Astrocyte of the spinal cord (primary cell): Measurements from ENCODE around the gene ACAP3.

Experiments used
- DNase-seq: peaks from one replicate; pipeline ENCODE4 v3.0.0; 2011; ENCODE audit warnings: low read depth, low spot score
- H3K4me3 ChIP-seq: 2 replicates; pipeline ENCODE4 v1.5.1; 2011; ENCODE audit warnings: low read depth, mild to moderate bottlenecking, low read length, moderate library complexity
- CTCF ChIP-seq: IDR thresholded peaks from 2 replicates; pipeline ENCODE4 v1.5.1; 2012; ENCODE audit warnings: low read depth, mild to moderate bottlenecking, low read length, inconsistent platforms
- in situ Hi-C: cut with HindIII; loops from 2 replicates; pipeline ENCODE4 v1.10.0; 2017; ENCODE audit warnings: low sequenced_read_pairs

Gene ACAP3

GRCh38 chr1:1324524-1325287 lies 17.0 kb upstream of the ACAP3 start, which contains the start of the genes CPTP and INTS11:
Gene CPTP (plus strand): TSS chr1:1324802. CDS start chr1:1326911, 2,109 bp downstream.
Gene INTS11 (minus strand): TSS chr1:1324660. CDS start chr1:1324608, 52 bp downstream.
- peak within 1 kb of the TSS; percentile 76 for H3K4me3 ChIP-seq
- no peak for TF ChIP-seq CTCF
- DNase-seq = peak; percentile 85
- in situ Hi-C loops = no loop called here

GRCh38 chr1:1324084-1324523 lies 16.4 kb upstream of the ACAP3 start:
- peak overlapping the region; percentile 76 for H3K4me3 ChIP-seq
- in situ Hi-C loops = no loop called here
- no peak for DNase-seq
- no peak for TF ChIP-seq CTCF

- no peak for DNase-seq
- no peak for TF ChIP-seq CTCF
- H3K4me3 ChIP-seq = no peak overlapping the region
- in situ Hi-C loops = no loop called here
Measured at GRCh38 chr1:1322952-1323351, 15.2 kb upstream of the ACAP3 start.

GRCh38 chr1:1322418-1322817 lies 14.7 kb upstream of the ACAP3 start:
- no peak overlapping the region for H3K4me3 ChIP-seq

GRCh38 chr1:1321477-1321876 lies 13.7 kb upstream of the ACAP3 start:
- no peak overlapping the region for H3K4me3 ChIP-seq
- no peak for TF ChIP-seq CTCF
- no peak for DNase-seq
- in situ Hi-C loops = no loop called here

More at GRCh38 chr1:1322418-1322817, 14.7 kb upstream of the ACAP3 start:
- no peak for DNase-seq
- in situ Hi-C loops = no loop called here
- TF ChIP-seq CTCF = no peak

GRCh38 chr1:1320666-1321448 lies 13.1 kb upstream of the ACAP3 start:
- TF ChIP-seq CTCF = no peak
- in situ Hi-C loops = no loop called here
- no peak for DNase-seq

More at GRCh38 chr1:1320666-1321448, 13.1 kb upstream of the ACAP3 start:
- H3K4me3 ChIP-seq = no peak overlapping the region
